A549 (cell line): ENCODE data around the gene SEMA6D. TPM values are rescaled to one million over a fixed set of nuclear protein-coding genes. Genes with fewer than 3 reads are reported as not detected.

ENCODE experiments used
- ATAC-seq, 2 experiments: fragments of 200-7000 bp in 1 of 2; fragments of >200 bp in 1 of 2; cut with Nextera tagmentation in 1 of 2; cut with Tn5 transposase in 1 of 2; 3 replicates each; pipeline versions ENCODE4 v1.8.0 to v1.9.1; 2018 to 2020; ENCODE audit warnings: mild to moderate bottlenecking in 1 of 2, moderate library complexity in 1 of 2
- CTCF ChIA-PET: fragments of 300-600 bp; sonication (Branson Sonifier 250); formaldehyde crosslinking; extraction: SDS; loops from one replicate; lab custom pipeline; 2021; ENCODE audit warnings: antibody characterized with exemption, inconsistent platforms; lab: Yijun Ruan, JAX
- POLR2A ChIA-PET: fragments of 350-600 bp; formaldehyde crosslinking; extraction: SDS; loops from one replicate; lab custom pipeline; 2021; ENCODE audit warnings: antibody characterized with exemption, inconsistent platforms; lab: Yijun Ruan, JAX
- DNase-seq, 2 experiments: peaks; one replicate each; pipeline versions ENCODE4 v3.0.0 to v3.0.0-alpha.2; 2011 to 2016; ENCODE audit warnings: low read depth in 1 of 2, low spot score in 1 of 2
- FAIRE-seq: peaks from 2 replicates; lab custom pipeline; 2011; peaks lifted over from hg19 to GRCh38; lab: Jason Lieb, UNC
- H3K27ac ChIP-seq, 2 experiments: fragments of >200 bp; sonication (Bioruptor Twin); formaldehyde crosslinking; 3 replicates each; pipeline ENCODE4 v1.5.1; 2016 to 2017
- H3K4me1 ChIP-seq: fragments of >200 bp; sonication (Bioruptor Twin); formaldehyde crosslinking; 3 replicates; pipeline ENCODE4 v1.6.1; 2016
- H3K4me2 ChIP-seq: fragments of >200 bp; sonication (Bioruptor Twin); formaldehyde crosslinking; 3 replicates; pipeline ENCODE4 v1.6.1; 2016
- H3K4me3 ChIP-seq: fragments of >200 bp; sonication (Bioruptor Twin); formaldehyde crosslinking; 3 replicates; pipeline ENCODE4 v1.5.1; 2016
- H3K9me3 ChIP-seq: fragments of >200 bp; sonication (Bioruptor Twin); formaldehyde crosslinking; 3 replicates; pipeline ENCODE4 v1.6.1; 2016
- ATOH8 ChIP-seq: fragments of 250-450 bp; sonication (Bioruptor Pico); IDR thresholded peaks from 2 replicates; pipeline ENCODE4 v1.5.0; 2020; ENCODE audit warnings: low read depth, mild to moderate bottlenecking, moderate library complexity
- BHLHE40 ChIP-seq: IDR thresholded peaks from 2 replicates; pipeline ENCODE4 v1.6.1; 2012; ENCODE audit warnings: low read depth, low read length, inconsistent platforms
- CBX2 ChIP-seq: fragments of 200-600 bp; sonication (generic); IDR thresholded peaks from 2 replicates; pipeline ENCODE4 v1.6.1; 2016; ENCODE audit warnings: low read depth, mild to moderate bottlenecking, borderline replicate concordance
- CHD2 ChIP-seq: fragments of 150-350 bp; IDR thresholded peaks from 2 replicates; pipeline ENCODE4 v1.6.1; 2014; ENCODE audit warnings: low read length; ENCODE audit not compliant: partially characterized antibody
- CTCF ChIP-seq: fragments of >200 bp; sonication (Bioruptor Twin); formaldehyde crosslinking; IDR thresholded peaks from 3 replicates; pipeline ENCODE4 v1.5.1; 2016
- EHF ChIP-seq: fragments of 250-450 bp; sonication (Bioruptor Pico); IDR thresholded peaks from 2 replicates; pipeline ENCODE4 v1.5.0; 2020; ENCODE audit warnings: mild to moderate bottlenecking
- EHMT2 ChIP-seq: fragments of 200-600 bp; sonication (generic); IDR thresholded peaks from 2 replicates; pipeline ENCODE4 v1.6.1; 2016; ENCODE audit warnings: antibody characterized with exemption, low read depth, mild to moderate bottlenecking, moderate library complexity
- ESRRA ChIP-seq: fragments of 150-350 bp; IDR thresholded peaks from 2 replicates; pipeline ENCODE4 v1.6.1; 2014; ENCODE audit warnings: mild to moderate bottlenecking, low read length, borderline replicate concordance
- FOXS1 ChIP-seq: fragments of 250-450 bp; sonication (Bioruptor Pico); IDR thresholded peaks from 2 replicates; pipeline ENCODE4 v1.5.0; 2020; ENCODE audit warnings: mild to moderate bottlenecking, moderate library complexity
- GATA3 ChIP-seq: IDR thresholded peaks from 2 replicates; pipeline ENCODE4 v1.6.1; 2012; ENCODE audit warnings: borderline replicate concordance
- HDAC2 ChIP-seq: fragments of 200-600 bp; sonication (generic); IDR thresholded peaks from 2 replicates; pipeline ENCODE4 v1.6.1; 2016
- HEYL ChIP-seq: fragments of 250-450 bp; sonication (Bioruptor Pico); IDR thresholded peaks from 2 replicates; pipeline ENCODE4 v1.8.0; 2021; ENCODE audit warnings: mild to moderate bottlenecking, moderate library complexity
- HMGXB4 ChIP-seq: fragments of 250-450 bp; sonication (Bioruptor Pico); IDR thresholded peaks from 2 replicates; pipeline ENCODE4 v1.5.0; 2021; ENCODE audit warnings: mild to moderate bottlenecking, moderate library complexity, borderline replicate concordance
- HOXB13 ChIP-seq: fragments of 250-450 bp; sonication (Bioruptor Pico); IDR thresholded peaks from 2 replicates; pipeline ENCODE4 v1.5.0; 2020; ENCODE audit warnings: low read depth, mild to moderate bottlenecking, moderate library complexity
- HOXB5 ChIP-seq: fragments of 250-450 bp; sonication (Bioruptor Pico); IDR thresholded peaks from 2 replicates; pipeline ENCODE4 v1.5.0; 2020; ENCODE audit warnings: mild to moderate bottlenecking, moderate library complexity
- JUN ChIP-seq, 2 experiments: fragments of >200 bp; sonication (Bioruptor Twin); formaldehyde crosslinking; IDR thresholded peaks; 2 replicates in 1 of 2; 3 replicates in 1 of 2; pipeline ENCODE4 v1.6.1; 2016 to 2017
- MAZ ChIP-seq: fragments of 150-350 bp; IDR thresholded peaks from 2 replicates; pipeline ENCODE4 v1.6.1; 2014; ENCODE audit warnings: antibody characterized with exemption, low read depth, low read length, borderline replicate concordance
- MYC ChIP-seq: IDR thresholded peaks from 2 replicates; pipeline ENCODE4 v1.6.1; 2012; ENCODE audit warnings: mild to moderate bottlenecking, inconsistent platforms, low read length, improper control_type of control experiment, borderline replicate concordance
- NPAS2 ChIP-seq: fragments of 250-450 bp; sonication (Bioruptor Pico); IDR thresholded peaks from 2 replicates; pipeline ENCODE4 v1.8.0; 2022; ENCODE audit warnings: mild to moderate bottlenecking, moderate library complexity, borderline replicate concordance
- NR3C1 ChIP-seq: fragments of >200 bp; sonication (Bioruptor Twin); formaldehyde crosslinking; IDR thresholded peaks from 3 replicates; pipeline ENCODE4 v1.6.1; 2017
- PHF8 ChIP-seq: fragments of 200-600 bp; sonication (generic); IDR thresholded peaks from 2 replicates; pipeline ENCODE4 v1.6.1; 2016; ENCODE audit warnings: low read depth, mild to moderate bottlenecking, antibody characterized with exemption, moderate library complexity, borderline replicate concordance
- POLR2A ChIP-seq: IDR thresholded peaks from 2 replicates; pipeline ENCODE4 v1.6.1; 2012; ENCODE audit warnings: mild to moderate bottlenecking, low read length
- POLR2AphosphoS2 ChIP-seq: conservative IDR thresholded peaks from 2 replicates; pipeline ENCODE4 v1.6.1; 2012; ENCODE audit warnings: low read length, improper control_type of control experiment, inconsistent platforms
- RNF2 ChIP-seq: fragments of 200-600 bp; sonication (generic); IDR thresholded peaks from 2 replicates; pipeline ENCODE4 v1.6.1; 2016; ENCODE audit warnings: low read depth, mild to moderate bottlenecking, antibody characterized with exemption, moderate library complexity, borderline replicate concordance
- SMC3 ChIP-seq: fragments of >200 bp; sonication (Bioruptor Twin); formaldehyde crosslinking; IDR thresholded peaks from 3 replicates; pipeline ENCODE4 v1.6.1; 2018; ENCODE audit warnings: inconsistent platforms
- TFCP2L1 ChIP-seq: fragments of 250-450 bp; sonication (Bioruptor Pico); IDR thresholded peaks from 2 replicates; pipeline ENCODE4 v1.5.0; 2021; ENCODE audit warnings: mild to moderate bottlenecking
- ZNF302 ChIP-seq: fragments of 250-450 bp; sonication (Bioruptor Pico); IDR thresholded peaks from 2 replicates; pipeline ENCODE4 v1.9.0; 2021; ENCODE audit warnings: inconsistent platforms, mild to moderate bottlenecking, moderate library complexity
- ZSCAN20 ChIP-seq: fragments of 250-450 bp; sonication (Bioruptor Pico); IDR thresholded peaks from 2 replicates; pipeline ENCODE4 v1.8.0; 2022; ENCODE audit warnings: mild to moderate bottlenecking, moderate library complexity
- WGBS: methylation state at CpG from one replicate; pipeline ENCODE4 v1.1.6; 2017; ENCODE audit errors: missing lambda C conversion rate; 5-methylcytosine and 5-hydroxymethylcytosine counted together
- polyA plus RNA-seq, 4 experiments: library from polyadenylated mRNA; depleted of rRNA in 3 of 4; stranded (reverse); fragments of >200 nt; fragmentation: RNase III in 1 of 4; extraction: RNeasy Plus Mini Kit Qiagen cat#74134 plus additional on column Dnase treatment in 1 of 4; gene quantifications; 2 replicates in 3 of 4; 3 replicates in 1 of 4; pipeline ENCODE4 v1.2.3, GENCODE V29; 2011 to 2017
- TF ChIP-seq, protein P1 (sequence below): IDR thresholded peaks from 2 replicates; pipeline ENCODE4 v1.6.1; 2012

The SEMA6D gene
- polyA plus RNA-seq, 2 of the 4 experiments (the other 2 are of a cell fraction): not detected

GRCh38 chr15:47725051-47725450, 7.7 kb downstream of the SEMA6D start:
- Histone ChIP-seq H3K4me2 (no peak overlapping the region), H3K4me3 (no peak overlapping the region), H3K4me1 (no peaks in the 10 kb centered on the region), H3K9me3 (no peaks in the 10 kb centered on the region), H3K27ac (no peak overlapping the region)
- ATAC-seq (no peak), DNase-seq (no peak), FAIRE-seq (no peak)
- CTCF ChIA-PET: interaction anchor here (2.1 kb wide), 1 partner anchor 9 kb away, joined by 4 read pairs; no protein-coding TSS in a partner anchor
- 68% methylated on average over 4 of the region's 4 CpGs for WGBS
- POLR2A ChIA-PET: no interaction called here
- no peak for TF ChIP-seq HEYL (CRISPR knock-in tag)
- no peak for TF ChIP-seq JUN (IDR thresholded peaks at IDR 0.05)
- TF ChIP-seq SMC3: no peak
- no peak for TF ChIP-seq ZNF302 (CRISPR knock-in tag)

DNA sequence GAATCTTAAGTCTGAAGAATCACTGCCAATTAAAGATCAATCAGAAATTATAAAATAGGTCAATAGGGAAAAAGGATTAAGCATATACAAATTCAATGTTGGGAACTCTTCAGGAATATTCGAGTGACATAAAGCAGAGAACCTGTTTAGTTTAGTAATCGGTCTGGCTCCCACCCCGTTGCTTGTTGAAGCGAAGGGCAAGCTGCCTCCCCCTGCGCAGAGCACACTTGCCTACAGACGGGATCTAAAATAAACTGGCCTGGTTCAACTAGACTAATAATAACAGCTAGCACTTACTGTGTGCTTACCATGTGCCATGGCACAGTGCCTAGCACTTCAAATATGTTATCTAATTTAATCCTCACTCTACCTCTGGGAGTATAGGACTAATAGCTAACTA, 8.6 kb downstream of the SEMA6D start:
- Histone ChIP-seq H3K9me3 (no peaks in the 10 kb centered on the region), H3K4me1 (no peaks in the 10 kb centered on the region), H3K4me3 (no peak overlapping the region), H3K27ac (no peak overlapping the region)
- DNase-seq (no peak), ATAC-seq (no peak)
- WGBS: 33% methylated on average over 5 of the region's 6 CpGs
- POLR2A ChIA-PET: no interaction called here
- TF ChIP-seq ZSCAN20 (CRISPR knock-in tag) (no peak), POLR2A (no peak), TFCP2L1 (CRISPR knock-in tag) (no peak), HDAC2 (no peak), GATA3 (no peak), NR3C1 (no peak), FOXS1 (CRISPR knock-in tag) (no peak), MYC (no peak), PHF8 (no peak), HOXB5 (CRISPR knock-in tag) (no peak), EHF (CRISPR knock-in tag) (no peak), POLR2AphosphoS2 (no peak), SMC3 (no peak), MAZ (no peak)
- TF ChIP-seq, all 56 proteins: peak for 0
- no peak overlapping the region for H3K4me2 ChIP-seq
- FAIRE-seq: no peak
- CTCF ChIA-PET: no interaction called here

GRCh38 chr15:47726399-47726823, 9.1 kb downstream of the SEMA6D start:
- ChIA-PET POLR2A (no interaction called here), CTCF (no interaction called here)
- DNase-seq (no peak), ATAC-seq (no peak), FAIRE-seq (no peak)
- Histone ChIP-seq H3K4me2 (no peak overlapping the region), H3K27ac (no peak overlapping the region), H3K9me3 (no peaks in the 10 kb centered on the region), H3K4me3 (no peak overlapping the region), H3K4me1 (no peaks in the 10 kb centered on the region)
- WGBS: 0% methylated on average over 1 of the region's 1 CpG
- TF ChIP-seq CHD2 (no peak), POLR2A (no peak), RNF2 (no peak), PHF8 (no peak), EHMT2 (no peak), HDAC2 (no peak), NPAS2 (CRISPR knock-in tag) (no peak), HOXB13 (CRISPR knock-in tag) (no peak), ESRRA (no peak), CTCF (no peak), MYC (no peak), BHLHE40 (no peak), CBX2 (no peak), HMGXB4 (CRISPR knock-in tag) (no peak), ATOH8 (CRISPR knock-in tag) (no peak)
- TF ChIP-seq, protein P1, sequence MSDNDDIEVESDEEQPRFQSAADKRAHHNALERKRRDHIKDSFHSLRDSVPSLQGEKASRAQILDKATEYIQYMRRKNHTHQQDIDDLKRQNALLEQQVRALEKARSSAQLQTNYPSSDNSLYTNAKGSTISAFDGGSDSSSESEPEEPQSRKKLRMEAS: no peak
